ENCODE results near the gene RAPGEF4.

GRCh38 chr2:173058673-173059072 lies 323.0 kb downstream of the RAPGEF4 start:
- no peak for TF ChIP-seq CTCF (conservative IDR thresholded peaks at IDR 0.05; ENCODE audit: low read length)
- TF ChIP-seq EZH2phosphoT487 (IDR thresholded peaks at IDR 0.05; ENCODE audit: borderline replicate concordance), result no peak
